MCF 10A (cell line): ENCODE data around the gene C9orf43. TPM values are rescaled to one million over a fixed set of nuclear protein-coding genes. Genes with fewer than 3 reads are reported as not detected.
A peak's percentile ranks its signal among the peaks of the same experiment; 100 is the strongest.
"Not testable (repeated sequence)": the region's sequence is repeated elsewhere in the genome, so short reads cannot be mapped to it uniquely, and the experiment has no call there.

Source experiments
- BruUV-seq: library from RNA; stranded (reverse); fragments of 400-500 nt; replicated peaks from 2 replicates; lab custom pipeline; 2021; lab: Mats Ljungman, UMichigan
- CTCF ChIA-PET: fragments of 300-600 bp; sonication (Branson Sonifier 250); formaldehyde crosslinking; extraction: SDS; loops from one replicate; lab custom pipeline; 2021; ENCODE audit warnings: antibody characterized with exemption, inconsistent platforms; lab: Yijun Ruan, JAX
- POLR2A ChIA-PET: fragments of 300-600, 350-650 bp; sonication (Branson Sonifier 250); formaldehyde crosslinking; extraction: SDS; loops from one replicate; lab custom pipeline; 2020; ENCODE audit warnings: antibody characterized with exemption, inconsistent platforms; lab: Yijun Ruan, JAX
- DNase-seq: peaks from one replicate; pipeline ENCODE4 v3.0.0-alpha.2; 2018; ENCODE audit not compliant: unreplicated experiment
- H3K27ac Mint-ChIP-seq: one replicate; pipeline ENCODE4 v1.8.0; 2022; ENCODE audit warnings: mild to moderate bottlenecking, low read depth, mixed read lengths; ENCODE audit not compliant: unreplicated experiment
- H3K27me3 Mint-ChIP-seq: one replicate; pipeline ENCODE4 v1.8.0; 2022; ENCODE audit warnings: mixed read lengths; ENCODE audit not compliant: insufficient read depth, unreplicated experiment
- H3K36me3 Mint-ChIP-seq: one replicate; pipeline ENCODE4 v1.8.0; 2022; ENCODE audit warnings: mild to moderate bottlenecking, moderate library complexity, mixed read lengths; ENCODE audit not compliant: insufficient read depth, unreplicated experiment
- H3K4me1 Mint-ChIP-seq: one replicate; pipeline ENCODE4 v1.8.0; 2022; ENCODE audit warnings: mixed read lengths; ENCODE audit not compliant: insufficient read depth, unreplicated experiment
- H3K4me3 Mint-ChIP-seq: one replicate; pipeline ENCODE4 v1.8.0; 2022; ENCODE audit warnings: mild to moderate bottlenecking, moderate library complexity, mixed read lengths; ENCODE audit not compliant: unreplicated experiment
- H3K9me3 Mint-ChIP-seq: one replicate; pipeline ENCODE4 v1.8.0; 2022; ENCODE audit warnings: mixed read lengths; ENCODE audit not compliant: unreplicated experiment
- intact Hi-C: fragments of 100-400 bp; cut with micrococcal nuclease; formaldehyde crosslinking; loops from 2 replicates; pipeline ENCODE4 v1.14.1; 2022
- total RNA-seq: library from RNA; stranded (reverse); gene quantifications from 2 replicates; pipeline ENCODE4 v1.2.3, GENCODE V29; 2022
- TF ChIP-seq, protein P1 (sequence below): fragments of 200-600 bp; IDR thresholded peaks from one replicate; pipeline ENCODE4 v1.8.0; 2022; ENCODE audit warnings: antibody characterized with exemption, mild to moderate bottlenecking; ENCODE audit not compliant: unreplicated experiment

The C9orf43 gene
- total RNA-seq, 1 experiment from 2014 or later = 0.84 TPM

DNA sequence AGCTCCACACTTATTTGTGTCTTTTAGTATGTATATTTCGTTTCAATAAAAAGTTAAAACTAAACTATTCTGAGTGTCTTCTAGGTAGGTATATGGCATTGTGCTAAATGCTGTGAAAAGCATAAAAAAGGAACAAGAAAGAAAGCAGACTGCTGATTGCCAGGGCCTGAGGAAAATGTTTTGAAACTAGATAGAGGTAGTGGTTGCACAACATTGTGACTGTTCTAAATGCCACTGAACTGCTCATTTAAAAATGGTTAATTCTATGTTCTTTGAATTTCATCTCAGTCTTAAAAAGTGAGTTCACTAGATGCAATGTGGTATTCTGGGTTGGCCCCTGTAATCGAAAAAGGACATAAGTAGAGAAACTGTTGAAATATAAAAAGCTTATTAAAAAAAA lies 6.9 kb upstream of the C9orf43 start:
- Mint-ChIP-seq H3K36me3 (peaks cover 20% of the 10 kb centered on the region), H3K27me3 (no peaks in the 10 kb centered on the region), H3K9me3 (no peaks in the 10 kb centered on the region), H3K4me1 (peaks cover 27% of the 10 kb centered on the region), H3K4me3 (no peak overlapping the region), H3K27ac (no peak overlapping the region)
- POLR2A ChIA-PET = interaction anchor here (1.1 to 3.6 kb wide), 3 partner anchors 18 to 128 kb away, joined by 3 to 25 read pairs (median 3); partner anchors contain the start of genes CDC26, PRPF4 and WDR31
- TF ChIP-seq, protein P1, sequence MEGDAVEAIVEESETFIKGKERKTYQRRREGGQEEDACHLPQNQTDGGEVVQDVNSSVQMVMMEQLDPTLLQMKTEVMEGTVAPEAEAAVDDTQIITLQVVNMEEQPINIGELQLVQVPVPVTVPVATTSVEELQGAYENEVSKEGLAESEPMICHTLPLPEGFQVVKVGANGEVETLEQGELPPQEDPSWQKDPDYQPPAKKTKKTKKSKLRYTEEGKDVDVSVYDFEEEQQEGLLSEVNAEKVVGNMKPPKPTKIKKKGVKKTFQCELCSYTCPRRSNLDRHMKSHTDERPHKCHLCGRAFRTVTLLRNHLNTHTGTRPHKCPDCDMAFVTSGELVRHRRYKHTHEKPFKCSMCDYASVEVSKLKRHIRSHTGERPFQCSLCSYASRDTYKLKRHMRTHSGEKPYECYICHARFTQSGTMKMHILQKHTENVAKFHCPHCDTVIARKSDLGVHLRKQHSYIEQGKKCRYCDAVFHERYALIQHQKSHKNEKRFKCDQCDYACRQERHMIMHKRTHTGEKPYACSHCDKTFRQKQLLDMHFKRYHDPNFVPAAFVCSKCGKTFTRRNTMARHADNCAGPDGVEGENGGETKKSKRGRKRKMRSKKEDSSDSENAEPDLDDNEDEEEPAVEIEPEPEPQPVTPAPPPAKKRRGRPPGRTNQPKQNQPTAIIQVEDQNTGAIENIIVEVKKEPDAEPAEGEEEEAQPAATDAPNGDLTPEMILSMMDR = no peak
- no peak for DNase-seq
- intact Hi-C loops = loop anchor here (10.0 kb wide), 1 partner anchor 479 kb away; no protein-coding TSS in a partner anchor
- CTCF ChIA-PET = interaction anchor here (0.6 to 12.6 kb wide), 12 partner anchors 48 to 1248 kb away, joined by 3 to 141 read pairs (median 4); partner anchors contain the start of genes CDC26 and PRPF4
- BruUV-seq = no TSS peak

DNA sequence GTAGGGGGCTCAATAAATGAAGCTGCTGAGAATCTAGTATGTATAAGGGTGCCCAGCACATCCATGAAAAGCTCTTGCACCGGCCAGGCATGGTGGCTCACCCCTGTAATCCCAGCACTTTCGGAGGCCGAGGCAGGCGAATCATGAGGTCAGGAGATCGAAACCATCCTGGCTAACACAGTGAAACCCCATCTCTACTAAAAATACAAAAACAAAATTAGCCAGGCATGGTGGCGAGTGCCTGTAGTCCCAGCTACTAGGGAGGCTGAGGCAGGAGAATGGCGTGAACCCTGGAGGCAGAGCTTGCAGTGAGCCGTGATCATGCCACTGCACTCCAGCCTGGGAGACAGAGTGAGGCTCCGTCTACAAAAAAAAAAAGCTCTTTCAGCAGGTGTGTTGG lies 4.2 kb upstream of the C9orf43 start:
- not testable (repeated sequence) for H3K27ac Mint-ChIP-seq
- POLR2A ChIA-PET = interaction anchor here (0.7 kb wide), 1 partner anchor 131 kb away, joined by 3 read pairs; the partner anchor contains the start of genes CDC26 and PRPF4

DNA sequence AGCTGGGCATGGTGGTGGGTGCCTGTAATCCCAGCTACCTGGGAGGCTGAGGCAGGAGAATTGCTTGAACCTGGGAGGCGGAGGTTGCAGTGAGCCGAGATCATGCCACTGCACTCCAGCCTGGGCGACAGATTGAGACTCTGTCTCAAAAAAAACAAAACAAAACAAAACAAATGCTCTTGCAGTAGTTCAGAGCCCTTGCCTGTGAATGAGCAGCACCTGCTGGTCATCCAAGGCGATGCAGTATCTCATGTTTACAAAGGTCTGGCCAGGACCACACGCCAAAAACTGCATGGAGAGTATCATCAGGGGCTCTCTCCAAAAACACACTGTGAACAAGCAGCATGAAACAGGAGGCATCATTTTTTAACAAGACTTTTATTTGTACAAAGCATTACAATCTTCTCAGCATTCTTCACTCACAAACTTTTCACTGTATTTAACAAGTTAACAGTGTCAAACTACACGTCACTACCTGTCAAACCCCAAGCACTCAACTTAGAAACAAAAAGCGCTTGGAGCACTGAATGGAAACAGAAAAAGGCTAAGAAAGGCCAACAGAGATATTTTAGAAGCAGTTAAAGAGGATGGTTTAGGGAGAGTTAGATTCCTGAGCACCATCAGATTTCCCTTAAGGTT lies 3.6 kb upstream of the C9orf43 start:
- TF ChIP-seq, protein P1 = peak; percentile 80
- BruUV-seq, H3K27me3 Mint-ChIP-seq, H3K9me3 Mint-ChIP-seq, H3K27ac Mint-ChIP-seq: not testable (repeated sequence)
- ChIA-PET POLR2A (interaction anchor here (0.7 kb wide), 1 partner anchor 131 kb away, joined by 3 read pairs; the partner anchor contains the start of genes CDC26 and PRPF4), CTCF (interaction anchor here (0.6 to 12.6 kb wide), 18 partner anchors 9 to 295 kb away, joined by 3 to 141 read pairs (median 4); partner anchors contain the start of genes CDC26, PRPF4 and SLC31A2)
- intact Hi-C loops = loop anchor here (1.0 to 10.0 kb wide), 2 partner anchors 98 to 482 kb away; no protein-coding TSS in a partner anchor
- Mint-ChIP-seq H3K4me1 (peaks cover 19% of the 10 kb centered on the region), H3K4me3 (peak overlapping the region; percentile 22), H3K36me3 (peaks cover 32% of the 10 kb centered on the region)
- DNase-seq = peak; percentile 63

More for the DNA sequence above, 4.2 kb upstream of the C9orf43 start:
- not testable (repeated sequence) for BruUV-seq, H3K4me3 Mint-ChIP-seq, H3K9me3 Mint-ChIP-seq, DNase-seq, H3K27me3 Mint-ChIP-seq
- H3K36me3 Mint-ChIP-seq = peaks cover 32% of the 10 kb centered on the region
- CTCF ChIA-PET = interaction anchor here (0.6 to 12.6 kb wide), 23 partner anchors 8 to 1732 kb away, joined by 3 to 141 read pairs (median 4); partner anchors contain the start of genes CDC26, PRPF4 and SLC31A2
- H3K4me1 Mint-ChIP-seq = peaks cover 24% of the 10 kb centered on the region
- intact Hi-C loops = loop anchor here (10.0 kb wide), 1 partner anchor 482 kb away; no protein-coding TSS in a partner anchor

DNA sequence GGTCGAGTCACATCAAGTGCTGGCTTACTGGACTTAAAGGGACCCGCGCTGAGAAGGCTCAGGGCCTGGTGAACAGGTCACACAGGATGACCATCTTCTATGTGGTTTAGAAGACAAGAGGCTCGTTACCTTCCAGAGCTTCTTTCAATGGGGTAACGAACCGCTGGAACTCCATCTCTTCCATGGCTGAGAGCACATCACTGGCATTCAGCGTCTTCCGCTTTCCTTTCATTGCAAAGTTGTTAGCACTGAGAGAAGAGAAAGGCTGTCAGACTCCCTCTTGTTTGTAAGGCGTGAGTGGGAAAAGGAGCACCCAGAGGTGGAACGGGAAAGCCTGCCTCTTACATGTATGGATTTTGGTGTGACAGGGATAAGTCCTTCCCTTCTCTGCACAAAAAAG lies 1.1 kb upstream of the C9orf43 start:
- Mint-ChIP-seq H3K27ac (peak overlapping the region; percentile 96), H3K4me1 (peaks cover 18% of the 10 kb centered on the region), H3K9me3 (no peaks in the 10 kb centered on the region), H3K36me3 (peaks cover 32% of the 10 kb centered on the region), H3K27me3 (no peaks in the 10 kb centered on the region), H3K4me3 (peak overlapping the region; percentile 77)
- POLR2A ChIA-PET = interaction anchor here (0.7 to 3.6 kb wide), 13 partner anchors 9 to 258 kb away, joined by 3 to 49 read pairs (median 5); partner anchors contain the start of genes ALAD, CDC26, FKBP15 and HDHD3
- TSS peak; percentile 48 for BruUV-seq
- CTCF ChIA-PET = interaction anchor here (0.5 to 12.6 kb wide), 11 partner anchors 9 to 272 kb away, joined by 3 to 141 read pairs (median 5); partner anchors contain the start of genes ALAD, CDC26, PRPF4 and WDR31
- intact Hi-C loops = loop anchor here (10.0 kb wide), 1 partner anchor 485 kb away; no protein-coding TSS in a partner anchor
- DNase-seq = no peak
- TF ChIP-seq, protein P1 = no peak
